Naive thymus-derived CD8-positive, alpha-beta T cell (primary cell): Measurements from ENCODE around the gene NAT8. TPM values are rescaled to one million over a fixed set of nuclear protein-coding genes. Genes with fewer than 3 reads are reported as not detected.
"Not testable (repeated sequence)": the region's sequence is repeated elsewhere in the genome, so short reads cannot be mapped to it uniquely, and the experiment has no call there.

ENCODE experiments used
- ATAC-seq, 2 donors: fragments of 150-1000 bp; cut with Tn5 transposase in 1 of 2; sonication (Bioruptor Pico), chemical (Tn5 transposase) in 1 of 2; 1 replicate in 1 of 2; 2 replicates in 1 of 2; pipeline ENCODE4 v1.10.0; 2021; ENCODE audit warnings: mild to moderate bottlenecking in 2 of 2, moderate library complexity in 2 of 2
- POLR2A ChIA-PET: fragments of 350-600 bp; sonication (Branson Sonifier 250); formaldehyde crosslinking; loops from one replicate; lab custom pipeline; 2021; ENCODE audit warnings: antibody characterized with exemption; lab: Charles Lee
- DNase-seq, 10 donors: peaks; one replicate each; pipeline versions ENCODE4 v3.0.0 to v3.0.0-alpha.2; 2020 to 2022
- H3K27ac Mint-ChIP-seq, 10 donors: one replicate each; pipeline ENCODE4 v1.8.0; 2020 to 2022; ENCODE audit warnings: mild to moderate bottlenecking in 10 of 10, mixed read lengths in 10 of 10, moderate library complexity in 4 of 10, inconsistent platforms in 1 of 10
- H3K27me3 Mint-ChIP-seq, 5 donors: one replicate each; pipeline ENCODE4 v1.8.0; 2021 to 2022; ENCODE audit warnings: mixed read lengths in 5 of 5
- H3K36me3 Mint-ChIP-seq, 3 donors: one replicate each; pipeline ENCODE4 v1.8.0; 2020 to 2022; ENCODE audit warnings: mixed read lengths in 3 of 3, mild to moderate bottlenecking in 2 of 3, inconsistent platforms in 1 of 3
- H3K4me1 Mint-ChIP-seq, 4 donors: one replicate each; pipeline ENCODE4 v1.8.0; 2021 to 2022; ENCODE audit warnings: mixed read lengths in 4 of 4
- H3K4me3 Mint-ChIP-seq, 10 donors: one replicate each; pipeline ENCODE4 v1.8.0; 2020 to 2022; ENCODE audit warnings: mild to moderate bottlenecking in 10 of 10, mixed read lengths in 10 of 10, moderate library complexity in 6 of 10, inconsistent platforms in 1 of 10
- H3K9me3 Mint-ChIP-seq, 9 donors: one replicate each; pipeline ENCODE4 v1.8.0; 2020 to 2022; ENCODE audit warnings: mixed read lengths in 9 of 9, mild to moderate bottlenecking in 3 of 9, inconsistent platforms in 1 of 9, moderate library complexity in 1 of 9
- polyA plus RNA-seq, 3 donors: library from polyadenylated mRNA; unstranded; fragments of 300-500 nt; fragmentation: Illumina TruSeq; gene quantifications; one replicate each; pipeline ENCODE4 v1.2.3, GENCODE V29; 2021
- total RNA-seq, 8 experiments: library from RNA in 2 of 8; stranded (reverse) in 2 of 8; gene quantifications; one replicate each; pipeline ENCODE4 v1.2.3 and lab custom pipeline; 2021 to 2026

Gene NAT8
- total and polyA plus RNA-seq, 5 experiments from 2014 or later = not detected

DNA sequence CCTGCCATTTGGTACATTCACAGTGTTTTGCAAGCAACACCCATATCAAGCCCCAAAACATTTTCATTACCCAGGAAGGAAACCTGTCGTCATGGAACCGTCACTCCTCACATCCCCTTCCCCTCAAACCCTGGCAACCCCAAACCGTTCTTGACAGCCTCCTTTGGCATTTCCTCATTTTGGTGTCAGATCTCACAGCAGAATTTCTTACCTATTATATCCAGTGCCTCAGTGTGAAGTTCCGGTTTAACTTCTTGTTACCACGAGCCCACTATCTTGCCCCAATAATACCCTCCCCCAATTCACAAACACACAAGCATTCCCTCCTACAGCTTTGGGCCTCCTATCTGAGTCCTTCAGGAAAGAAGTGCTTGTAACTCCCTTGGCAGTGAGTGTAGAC is 16.0 kb downstream of the NAT8 start:
- H3K4me3 Mint-ChIP-seq, H3K27ac Mint-ChIP-seq, DNase-seq, ATAC-seq, POLR2A ChIA-PET, H3K4me1 Mint-ChIP-seq: not testable (repeated sequence)
- Mint-ChIP-seq H3K36me3 (peaks cover 9 to 17% (median 13%) of the 10 kb centered on the region in 3 donors), H3K27me3 (peaks cover 0 to 11% (median 0%) of the 10 kb centered on the region in 5 donors), H3K9me3 (peaks cover 0 to 16% (median 7%) of the 10 kb centered on the region in 9 donors)

DNA sequence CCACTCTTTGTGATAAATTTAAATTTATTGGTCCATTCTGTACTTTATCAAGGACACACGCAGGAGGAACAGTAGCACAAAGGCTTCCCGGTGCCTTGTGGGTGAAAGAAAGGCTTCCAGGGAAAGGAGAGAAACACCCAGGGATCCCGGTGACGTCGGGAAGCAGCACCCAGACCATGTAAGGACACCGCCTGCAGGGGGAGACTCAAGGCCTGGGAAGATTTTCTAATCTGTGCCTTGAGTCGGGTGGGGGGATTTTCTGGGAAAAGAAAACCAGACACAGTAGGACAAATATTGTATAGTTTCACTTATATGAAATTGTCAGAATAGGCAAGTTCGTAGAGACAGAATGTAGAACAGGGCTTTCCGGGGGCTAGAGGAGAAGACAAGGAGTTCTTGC is 17.6 kb downstream of the NAT8 start:
- ATAC-seq, H3K4me3 Mint-ChIP-seq, DNase-seq, H3K4me1 Mint-ChIP-seq, H3K27ac Mint-ChIP-seq, POLR2A ChIA-PET: not testable (repeated sequence)
- Mint-ChIP-seq H3K36me3 (peaks cover 9 to 17% (median 15%) of the 10 kb centered on the region in 3 donors), H3K27me3 (peaks cover 0 to 11% (median 0%) of the 10 kb centered on the region in 5 donors), H3K9me3 (peaks cover 0 to 16% (median 7%) of the 10 kb centered on the region in 9 donors)

DNA sequence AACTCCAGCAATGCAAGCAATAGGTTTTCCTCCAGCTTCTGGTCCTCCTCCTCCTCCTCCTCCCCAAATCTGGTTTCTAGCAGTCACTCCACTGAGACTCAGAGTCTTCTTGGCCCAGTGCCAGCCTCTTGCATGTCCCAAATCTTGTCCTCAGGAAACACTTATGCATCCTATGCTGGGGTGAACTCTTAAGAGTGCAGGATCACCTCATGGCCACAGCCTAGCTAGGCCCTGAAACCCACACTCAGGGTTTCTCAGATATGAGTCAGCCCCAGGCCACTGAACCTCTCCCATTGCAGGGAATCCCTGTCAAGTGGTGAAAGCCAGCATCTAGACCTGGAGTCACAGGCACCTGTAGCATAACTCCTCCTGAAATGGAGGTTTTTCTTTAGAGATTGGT is 18.2 kb downstream of the NAT8 start:
- ATAC-seq, H3K4me3 Mint-ChIP-seq, POLR2A ChIA-PET, H3K4me1 Mint-ChIP-seq, DNase-seq: not testable (repeated sequence)
- H3K9me3 Mint-ChIP-seq = peaks cover 0 to 16% (median 7%) of the 10 kb centered on the region in 9 donors
- peaks cover 9 to 17% (median 11%) of the 10 kb centered on the region in 3 donors for H3K36me3 Mint-ChIP-seq
- H3K27me3 Mint-ChIP-seq = peaks cover 0 to 11% (median 0%) of the 10 kb centered on the region in 5 donors
- H3K27ac Mint-ChIP-seq = peak overlapping the region in 1 of 10 donors; percentile 86

DNA sequence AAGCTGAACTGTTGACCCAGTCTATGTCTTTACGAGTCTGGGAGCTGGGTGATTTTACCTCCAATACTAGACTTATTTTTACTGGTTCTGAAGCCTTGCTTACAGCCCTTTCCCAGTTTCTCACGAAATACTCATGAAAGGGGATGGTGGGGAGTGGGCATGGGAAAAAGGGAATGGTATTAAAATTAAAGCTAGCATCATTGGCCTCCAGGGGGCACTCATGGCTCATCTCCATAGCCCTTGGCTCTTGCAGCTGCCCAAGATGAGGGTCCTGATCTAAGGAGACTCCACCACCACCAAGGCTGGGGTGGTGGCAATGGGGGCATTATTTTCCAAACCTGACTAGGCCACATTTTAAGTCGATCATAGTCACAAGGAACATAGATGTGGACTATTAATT is 22.3 kb downstream of the NAT8 start:
- ATAC-seq, H3K4me3 Mint-ChIP-seq, H3K4me1 Mint-ChIP-seq, H3K36me3 Mint-ChIP-seq, H3K9me3 Mint-ChIP-seq, H3K27me3 Mint-ChIP-seq, POLR2A ChIA-PET, DNase-seq, H3K27ac Mint-ChIP-seq: not testable (repeated sequence)

DNA sequence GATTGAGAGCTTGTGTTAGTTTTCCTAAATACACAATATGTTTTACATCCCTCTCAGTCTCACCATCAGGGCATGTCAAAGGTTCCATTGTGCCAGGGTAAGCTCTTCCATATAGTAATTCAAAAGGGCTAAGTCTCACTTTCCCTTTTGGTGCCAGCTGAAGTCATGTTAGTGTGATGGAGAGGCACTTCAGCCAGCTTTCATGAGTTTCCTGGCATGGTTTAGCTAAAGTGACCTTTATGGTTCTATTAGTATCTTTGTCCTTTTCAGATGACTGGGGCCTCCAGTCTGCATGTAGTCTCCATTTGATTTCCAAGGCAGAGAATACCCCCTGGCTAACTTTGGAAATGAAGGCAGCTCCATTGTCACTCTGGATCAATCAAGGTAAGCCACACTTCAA is 27.2 kb downstream of the NAT8 start:
- Mint-ChIP-seq H3K27ac (no peak overlapping the region), H3K9me3 (no peaks in the 10 kb centered on the region), H3K4me1 (peaks cover 0 to 2% (median 0%) of the 10 kb centered on the region in 4 donors), H3K36me3 (peaks cover 0 to 7% (median 5%) of the 10 kb centered on the region in 3 donors), H3K27me3 (no peaks in the 10 kb centered on the region), H3K4me3 (no peak overlapping the region)
- POLR2A ChIA-PET = no interaction called here
- ATAC-seq (no peak), DNase-seq (no peak)

DNA sequence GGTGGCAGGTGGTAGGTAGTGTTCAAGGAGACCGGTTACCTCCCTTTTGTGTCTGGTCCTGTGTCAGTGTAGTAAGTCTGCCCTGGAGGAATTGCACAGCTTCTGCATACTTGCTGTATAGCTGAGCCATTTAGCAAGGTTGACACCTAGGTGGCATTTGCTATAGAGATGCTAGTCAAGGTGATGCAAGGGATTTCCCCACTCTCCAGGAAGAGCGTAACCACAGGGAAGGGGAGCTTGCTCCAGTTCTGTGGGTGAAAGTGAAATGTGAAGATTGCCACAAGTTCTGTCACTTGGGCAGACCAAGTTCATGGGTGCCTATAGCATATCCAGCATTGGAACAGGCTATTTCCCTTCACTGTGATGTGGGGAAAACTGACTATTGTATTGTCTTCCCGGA is 28.1 kb downstream of the NAT8 start:
- no peak overlapping the region for H3K27ac Mint-ChIP-seq
- no peaks in the 10 kb centered on the region for H3K27me3 Mint-ChIP-seq
- H3K4me3 Mint-ChIP-seq = no peak overlapping the region
- POLR2A ChIA-PET = no interaction called here
- DNase-seq (no peak), ATAC-seq (no peak)
- peaks cover 0 to 2% (median 0%) of the 10 kb centered on the region in 4 donors for H3K4me1 Mint-ChIP-seq
- H3K9me3 Mint-ChIP-seq = no peaks in the 10 kb centered on the region
- peaks cover 0 to 11% (median 8%) of the 10 kb centered on the region in 3 donors for H3K36me3 Mint-ChIP-seq

DNA sequence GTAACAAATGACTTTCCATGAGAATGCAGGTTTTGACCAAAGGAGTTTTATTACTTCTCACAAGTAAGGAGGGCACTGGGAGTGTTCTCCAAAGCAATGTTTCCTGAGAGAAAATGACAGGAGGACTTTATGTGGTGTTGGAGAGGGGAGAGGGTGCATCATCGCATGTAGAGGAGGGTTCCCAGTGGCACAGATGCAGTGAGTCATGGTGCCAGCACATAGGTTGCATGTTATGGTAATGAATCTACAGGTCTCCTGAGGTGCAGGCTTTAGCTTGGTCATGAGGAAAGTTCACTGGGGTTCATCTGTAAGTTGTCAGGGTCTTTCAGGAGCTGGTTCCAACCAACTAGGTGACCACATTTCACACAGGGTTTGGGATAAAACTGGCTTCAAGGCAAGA is 30.4 kb downstream of the NAT8 start:
- POLR2A ChIA-PET = no interaction called here
- DNase-seq (no peak), ATAC-seq (no peak)
- Mint-ChIP-seq H3K27me3 (no peaks in the 10 kb centered on the region), H3K27ac (no peak overlapping the region), H3K4me3 (no peak overlapping the region), H3K4me1 (peaks cover 0 to 2% (median 0%) of the 10 kb centered on the region in 4 donors), H3K9me3 (no peaks in the 10 kb centered on the region), H3K36me3 (peaks cover 0 to 27% (median 20%) of the 10 kb centered on the region in 3 donors)

DNA sequence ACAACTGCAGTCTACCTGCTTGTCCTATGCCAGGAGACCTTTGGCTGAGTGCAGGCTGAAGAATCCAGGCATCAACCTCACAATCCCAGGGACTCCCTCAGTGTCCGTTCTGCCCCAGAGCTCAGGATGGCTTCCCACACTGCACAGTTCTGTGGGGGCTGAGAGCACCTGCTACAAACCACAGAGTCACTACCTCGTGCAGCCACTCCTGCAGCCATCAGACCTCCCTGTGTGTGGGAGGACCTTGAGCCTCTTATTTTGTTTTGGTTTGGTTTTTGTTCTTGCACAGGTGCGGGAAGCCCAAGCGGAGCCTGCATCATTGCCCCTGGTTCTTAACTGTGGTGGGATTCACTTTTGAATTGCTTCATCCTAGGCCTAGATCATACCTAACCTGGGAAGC is 31.0 kb downstream of the NAT8 start:
- POLR2A ChIA-PET = no interaction called here
- no peak overlapping the region for H3K27ac Mint-ChIP-seq
- no peaks in the 10 kb centered on the region for H3K9me3 Mint-ChIP-seq
- peaks cover 0 to 29% (median 20%) of the 10 kb centered on the region in 3 donors for H3K36me3 Mint-ChIP-seq
- H3K4me1 Mint-ChIP-seq = peaks cover 0 to 2% (median 0%) of the 10 kb centered on the region in 4 donors
- H3K27me3 Mint-ChIP-seq = no peaks in the 10 kb centered on the region
- no peak for DNase-seq
- H3K4me3 Mint-ChIP-seq = no peak overlapping the region
- no peak for ATAC-seq

DNA sequence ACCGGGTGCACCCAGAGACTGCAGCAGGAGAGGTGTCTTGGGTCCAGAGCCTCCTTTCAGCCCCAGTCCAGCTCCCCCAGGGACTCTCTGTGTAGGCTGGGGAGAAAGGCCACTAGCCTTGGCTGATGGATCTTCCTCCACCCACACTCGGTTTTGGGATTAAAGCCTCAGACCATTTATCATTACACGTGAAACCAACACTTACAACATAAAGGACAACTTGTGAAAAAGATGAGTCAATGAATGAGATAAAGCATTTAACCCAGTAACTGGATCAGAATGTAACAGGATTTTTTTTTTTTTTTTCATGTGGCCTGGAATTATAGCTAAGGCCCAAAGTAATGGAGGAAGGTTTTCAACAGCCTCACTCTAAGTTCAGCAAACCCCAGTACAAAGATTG is 32.1 kb downstream of the NAT8 start:
- POLR2A ChIA-PET = no interaction called here
- no peak overlapping the region for H3K4me3 Mint-ChIP-seq
- no peak for ATAC-seq
- H3K9me3 Mint-ChIP-seq = no peaks in the 10 kb centered on the region
- peaks cover 0 to 36% (median 21%) of the 10 kb centered on the region in 3 donors for H3K36me3 Mint-ChIP-seq
- DNase-seq = no peak
- H3K27ac Mint-ChIP-seq = no peak overlapping the region
- H3K4me1 Mint-ChIP-seq = peaks cover 0 to 2% (median 0%) of the 10 kb centered on the region in 4 donors
- H3K27me3 Mint-ChIP-seq = no peaks in the 10 kb centered on the region

DNA sequence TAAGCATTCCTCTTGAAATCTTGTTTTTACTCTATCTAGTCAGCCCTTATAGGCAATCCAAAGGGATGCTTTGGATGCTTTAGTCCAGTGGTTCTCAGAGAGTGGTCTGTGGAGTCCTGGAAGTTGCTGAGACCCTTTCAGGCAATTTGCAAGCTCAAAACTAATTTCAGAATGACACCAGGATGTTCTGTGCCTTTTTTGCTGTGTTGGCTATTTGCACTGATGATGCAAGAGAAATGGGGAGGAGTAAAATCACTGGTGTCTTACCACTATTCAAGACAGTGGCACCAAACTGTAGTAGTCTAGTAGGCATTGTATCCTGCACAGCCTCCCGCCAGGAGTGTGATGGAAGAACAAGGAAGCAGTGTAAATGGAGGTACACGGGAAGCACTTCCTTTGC is 37.6 kb downstream of the NAT8 start:
- H3K4me3 Mint-ChIP-seq, H3K9me3 Mint-ChIP-seq, POLR2A ChIA-PET, H3K4me1 Mint-ChIP-seq, H3K27me3 Mint-ChIP-seq, ATAC-seq, DNase-seq: not testable (repeated sequence)
- H3K27ac Mint-ChIP-seq = peak overlapping the region in 1 of 10 donors; percentile 57
- H3K36me3 Mint-ChIP-seq = peaks cover 0 to 80% (median 54%) of the 10 kb centered on the region in 3 donors

DNA sequence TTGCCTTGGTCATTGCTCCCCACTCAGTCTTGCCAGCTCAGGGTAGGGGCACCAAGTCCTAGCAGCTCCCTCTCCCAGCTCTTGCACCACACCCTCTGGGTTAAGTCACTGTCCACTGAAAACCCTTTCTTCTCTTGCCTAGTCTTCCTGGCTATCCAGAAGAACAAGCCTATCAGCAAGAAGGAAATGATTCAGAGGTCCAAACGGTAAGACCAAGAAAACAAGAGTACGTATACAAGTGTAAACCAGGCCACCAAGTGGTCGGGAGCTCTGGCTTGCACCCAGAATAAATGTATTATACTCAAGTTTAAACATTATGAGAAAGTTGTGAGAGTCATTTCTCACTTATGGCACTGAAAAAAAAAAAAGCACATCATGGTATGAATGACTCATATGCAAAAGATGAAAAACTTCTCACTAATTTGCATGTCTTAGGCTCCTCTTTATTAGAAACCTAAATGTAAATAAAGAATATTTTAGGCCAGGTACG is 39.1 kb downstream of the NAT8 start:
- DNase-seq, H3K27me3 Mint-ChIP-seq, H3K9me3 Mint-ChIP-seq, H3K4me1 Mint-ChIP-seq, ATAC-seq, POLR2A ChIA-PET, H3K4me3 Mint-ChIP-seq: not testable (repeated sequence)
- peak overlapping the region in 1 of 10 donors; percentile 18 for H3K27ac Mint-ChIP-seq
- H3K36me3 Mint-ChIP-seq = peaks cover 0 to 78% (median 56%) of the 10 kb centered on the region in 3 donors

DNA sequence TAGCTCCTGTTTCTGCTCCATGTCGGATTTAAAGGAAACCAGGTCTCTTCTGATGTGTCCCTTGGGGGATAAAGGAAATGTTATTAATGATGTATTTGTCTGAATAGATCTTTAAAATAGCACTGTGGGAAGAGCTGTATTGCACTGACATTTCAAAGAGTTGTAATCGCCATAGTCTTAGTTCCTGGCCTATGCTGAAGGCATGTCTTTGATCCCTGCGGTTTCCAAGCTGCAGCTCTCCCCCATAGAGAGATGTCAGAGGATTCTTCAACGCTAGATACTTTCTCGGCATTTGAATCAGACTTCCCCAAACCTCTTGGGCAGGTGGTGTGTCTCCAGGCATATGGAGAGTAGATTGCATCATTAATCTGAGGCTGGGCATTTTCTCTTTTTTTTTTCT is 40.4 kb downstream of the NAT8 start:
- no peak overlapping the region for H3K27ac Mint-ChIP-seq
- no peak overlapping the region for H3K4me3 Mint-ChIP-seq
- DNase-seq (no peak), ATAC-seq (no peak)
- no peaks in the 10 kb centered on the region for H3K4me1 Mint-ChIP-seq
- H3K36me3 Mint-ChIP-seq = peaks cover 0 to 67% (median 59%) of the 10 kb centered on the region in 3 donors
- H3K9me3 Mint-ChIP-seq = no peaks in the 10 kb centered on the region
- H3K27me3 Mint-ChIP-seq = no peaks in the 10 kb centered on the region
- POLR2A ChIA-PET = no interaction called here

DNA sequence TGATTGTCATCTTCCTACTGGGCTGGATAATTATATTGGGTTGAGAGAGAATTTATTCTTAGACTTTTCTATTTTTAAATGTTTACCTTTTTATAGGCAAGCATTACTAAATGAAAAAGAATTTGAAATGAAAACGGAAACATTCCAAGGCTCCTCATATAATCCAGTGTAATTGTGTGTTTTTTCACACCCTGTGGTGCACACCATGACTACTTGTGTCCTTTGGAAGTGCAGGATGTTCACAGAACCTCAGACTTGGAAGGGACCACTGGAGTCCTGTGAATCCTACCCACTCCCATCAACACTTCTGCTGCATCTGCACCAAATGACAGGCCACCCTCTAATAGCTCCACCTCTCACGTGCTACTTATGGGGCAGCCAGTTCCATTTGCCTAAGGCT is 48.0 kb downstream of the NAT8 start:
- H3K36me3 Mint-ChIP-seq = peaks cover 13 to 46% (median 36%) of the 10 kb centered on the region in 3 donors
- no peaks in the 10 kb centered on the region for H3K27me3 Mint-ChIP-seq
- POLR2A ChIA-PET = no interaction called here
- ATAC-seq (no peak), DNase-seq (no peak)
- H3K9me3 Mint-ChIP-seq = peaks cover 0 to 8% (median 0%) of the 10 kb centered on the region in 9 donors
- no peak overlapping the region for H3K4me3 Mint-ChIP-seq
- no peak overlapping the region for H3K27ac Mint-ChIP-seq
- H3K4me1 Mint-ChIP-seq = peaks cover 0 to 1% (median 0%) of the 10 kb centered on the region in 4 donors

DNA sequence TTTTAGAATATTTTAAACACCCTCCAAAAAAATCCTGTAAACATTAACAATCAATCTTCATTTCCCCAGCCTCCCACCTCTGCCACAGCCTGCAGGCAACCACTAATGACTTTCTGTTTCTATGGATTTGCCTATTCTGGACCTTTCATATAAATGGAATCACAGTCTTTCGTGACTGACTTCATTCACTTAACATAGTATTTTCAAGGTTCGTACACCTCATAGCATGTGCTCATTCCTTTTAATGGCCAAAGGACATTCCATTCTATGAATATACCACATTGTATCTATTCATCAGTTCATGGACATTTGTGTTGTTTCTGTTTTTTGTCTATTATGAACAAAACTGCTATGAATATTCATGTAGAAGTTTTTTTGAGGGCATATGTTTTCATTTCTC is 48.5 kb downstream of the NAT8 start:
- Mint-ChIP-seq H3K9me3 (peaks cover 0 to 8% (median 0%) of the 10 kb centered on the region in 9 donors), H3K36me3 (peaks cover 13 to 40% (median 35%) of the 10 kb centered on the region in 3 donors), H3K4me1 (peaks cover 0 to 1% (median 0%) of the 10 kb centered on the region in 4 donors), H3K27me3 (no peaks in the 10 kb centered on the region), H3K27ac (no peak overlapping the region), H3K4me3 (no peak overlapping the region)
- no peak for DNase-seq
- no peak for ATAC-seq
- POLR2A ChIA-PET = no interaction called here
